ENCODE results near the gene CCDC110. TPM values are rescaled to one million over a fixed set of nuclear protein-coding genes. Genes with fewer than 3 reads are reported as not detected.
A peak's percentile ranks its signal among the peaks of the same experiment; 100 is the strongest.

CCDC110 gene
- total and polyA plus RNA-seq, 2 of the 13 experiments (the other 11 are each of a cell fraction or from before 2014, with no cell fraction given) = not detected

DNA sequence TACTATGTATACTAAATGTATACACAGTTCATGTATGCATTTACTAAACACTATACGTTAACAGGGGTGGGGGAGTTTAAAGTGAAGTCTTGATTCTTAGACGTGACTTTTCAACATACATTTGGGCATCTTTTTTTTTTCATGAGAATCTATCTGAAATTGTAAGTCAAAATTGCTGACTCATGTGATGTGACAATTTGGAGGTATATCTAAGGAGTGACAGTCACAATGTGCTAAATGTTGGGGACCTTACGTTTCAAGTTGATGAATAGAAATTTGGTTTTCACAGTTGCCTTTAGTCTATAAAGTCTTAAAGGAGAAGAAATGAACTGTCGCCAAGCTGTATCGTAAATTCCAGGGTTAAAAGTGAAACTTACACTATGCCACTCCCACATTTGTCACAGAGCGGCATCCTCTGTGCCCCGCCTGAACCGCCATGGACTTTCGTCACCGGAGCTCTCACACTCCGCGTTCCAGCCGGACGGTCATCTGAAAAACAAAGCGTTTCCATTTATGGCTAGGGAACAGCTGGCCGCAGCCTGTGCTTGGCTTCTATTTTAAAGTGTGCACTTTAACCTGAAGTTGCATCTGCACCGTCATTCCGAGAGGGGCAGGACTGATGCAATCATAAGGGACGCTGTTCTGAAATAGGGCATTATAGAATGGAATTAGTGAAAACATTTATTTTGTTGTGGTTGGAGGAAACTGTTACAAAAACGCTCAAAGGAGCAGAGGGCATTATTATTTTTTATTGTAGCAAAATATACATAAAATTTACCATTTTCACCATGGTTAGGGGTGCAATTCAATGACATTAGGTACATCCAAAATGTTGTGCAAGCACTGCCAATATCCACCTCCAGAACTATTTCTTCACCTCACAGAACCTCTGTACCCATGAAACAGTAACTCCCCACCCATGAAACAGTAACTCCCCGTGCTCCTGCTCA, 32.8 kb upstream of the CCDC110 start (continued):
- TF ChIP-seq ZNF451 (CRISPR knock-in tag; IDR thresholded peaks at IDR 0.05) (no peak), MXD4 (CRISPR knock-in tag; IDR thresholded peaks at IDR 0.05) (0 out of 2 replicates have a peak, but pooled peaks have one; percentile 30), ZNF878 (CRISPR knock-in tag; IDR thresholded peaks at IDR 0.05) (0 out of 2 replicates have a peak, but pooled peaks have one; percentile 41), HNF1B (CRISPR knock-in tag; IDR thresholded peaks at IDR 0.05) (peak; percentile 68), TOPORS (CRISPR knock-in tag; IDR thresholded peaks at IDR 0.05) (no peak), FOXM1 (CRISPR knock-in tag; IDR thresholded peaks at IDR 0.05) (no peak), TARDBP (CRISPR knock-in tag; IDR thresholded peaks at IDR 0.05) (peak; percentile 29; the same call in 1 of the 2 replicates), RARA (CRISPR knock-in tag; IDR thresholded peaks at IDR 0.05) (peak; percentile 59), HNRNPLL (IDR thresholded peaks at IDR 0.05; ENCODE audit: low read depth, low read length, poor library complexity, severe bottlenecking) (no peak), GATAD2A (CRISPR knock-in tag; IDR thresholded peaks at IDR 0.05) (peak; percentile 82), ZFP62 (CRISPR knock-in tag; IDR thresholded peaks at IDR 0.05) (no peak), GFI1 (CRISPR knock-in tag; IDR thresholded peaks at IDR 0.05; ENCODE audit: borderline replicate concordance) (no peak), SSRP1 (CRISPR knock-in tag; IDR thresholded peaks at IDR 0.05) (peak; percentile 29; the same call in 1 of the 2 replicates), FOXK1 (CRISPR knock-in tag; IDR thresholded peaks at IDR 0.05; ENCODE audit: borderline replicate concordance, low read depth) (peak; percentile 66; the same call in 1 of the 2 replicates), TBX2 (CRISPR knock-in tag; IDR thresholded peaks at IDR 0.05; ENCODE audit: borderline replicate concordance) (peak; percentile 77), SPEN (CRISPR knock-in tag; IDR thresholded peaks at IDR 0.05; ENCODE audit: low read depth) (peak; percentile 60; the same call in 1 of the 2 replicates), DPF2 (CRISPR knock-in tag; IDR thresholded peaks at IDR 0.05; ENCODE audit: borderline replicate concordance, low read depth) (no peak), DNMT3B (CRISPR knock-in tag; conservative IDR thresholded peaks at IDR 0.05) (0 out of 2 replicates have a peak, but pooled peaks have one; percentile 40), EZH2 (conservative IDR thresholded peaks at IDR 0.05; ENCODE audit: low read depth, low read length) (no peak), ZNF460 (CRISPR knock-in tag; IDR thresholded peaks at IDR 0.05; ENCODE audit: borderline replicate concordance) (no peak), KDM6A (CRISPR knock-in tag; IDR thresholded peaks at IDR 0.05; ENCODE audit: low read depth) (peak; percentile 55; the same call in 1 of the 2 replicates), ARNT2 (CRISPR knock-in tag; IDR thresholded peaks at IDR 0.05; ENCODE audit: low read depth) (peak; percentile 60; the same call in 1 of the 2 replicates), DMAP1 (CRISPR knock-in tag; IDR thresholded peaks at IDR 0.05) (peak; percentile 63), KAT8 (CRISPR knock-in tag; IDR thresholded peaks at IDR 0.05) (peak; percentile 67), ZEB1 (IDR thresholded peaks at IDR 0.05; ENCODE audit: insufficient replicate concordance, low read depth) (no peak), RAD51 (IDR thresholded peaks at IDR 0.05; ENCODE audit: borderline replicate concordance) (no peak), ZFP41 (CRISPR knock-in tag; IDR thresholded peaks at IDR 0.05; ENCODE audit: borderline replicate concordance) (no peak), HNF4G (IDR thresholded peaks at IDR 0.05; ENCODE audit: borderline replicate concordance, low read depth, low read length) (peak; percentile 73), HNF4G (CRISPR knock-in tag; IDR thresholded peaks at IDR 0.05; ENCODE audit: borderline replicate concordance, low read depth) (peak; percentile 31; the same call in 1 of the 2 replicates)
- TF ChIP-seq, protein P1, sequence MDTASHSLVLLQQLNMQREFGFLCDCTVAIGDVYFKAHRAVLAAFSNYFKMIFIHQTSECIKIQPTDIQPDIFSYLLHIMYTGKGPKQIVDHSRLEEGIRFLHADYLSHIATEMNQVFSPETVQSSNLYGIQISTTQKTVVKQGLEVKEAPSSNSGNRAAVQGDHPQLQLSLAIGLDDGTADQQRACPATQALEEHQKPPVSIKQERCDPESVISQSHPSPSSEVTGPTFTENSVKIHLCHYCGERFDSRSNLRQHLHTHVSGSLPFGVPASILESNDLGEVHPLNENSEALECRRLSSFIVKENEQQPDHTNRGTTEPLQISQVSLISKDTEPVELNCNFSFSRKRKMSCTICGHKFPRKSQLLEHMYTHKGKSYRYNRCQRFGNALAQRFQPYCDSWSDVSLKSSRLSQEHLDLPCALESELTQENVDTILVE (CRISPR knock-in tag; IDR thresholded peaks at IDR 0.05) = peak; percentile 54; the same call in 1 of the 2 replicates
